ENCODE results near the gene BCR. TPM values are rescaled to one million over a fixed set of nuclear protein-coding genes. Genes with fewer than 3 reads are reported as not detected.

Gene BCR
- total and polyA plus RNA-seq, 2 of the 8 experiments (the other 6 are each of a cell fraction or from before 2014, with no cell fraction given) = 66.7 to 130 TPM

- Histone ChIP-seq H3K4me1 (replicated peaks in 1 of 4; ENCODE audit: control insufficient read depth in 3 of 4, insufficient read depth in 4 of 4, low read length in 3 of 4) (peaks cover 2 to 6% (median 3%) of the 10 kb centered on the region in 4 experiments; a peak in 4 of 7 replicates), H3K27ac (ENCODE audit: low read depth, low read length) (no peak overlapping the region), H2BK5ac (ENCODE audit: low read depth, low read length) (no peak overlapping the region), H3K23me2 (ENCODE audit: low read depth, low read length) (no peaks in the 10 kb centered on the region), H3K79me2 (ENCODE audit: control insufficient read depth in 1 of 2, insufficient read depth in 2 of 2, low read length in 2 of 2) (no peaks in the 10 kb centered on the region), H4K8ac (ENCODE audit: extremely low read depth, insufficient read depth, low read length) (no peak overlapping the region), H2BK12ac (ENCODE audit: low read depth, low read length) (no peak overlapping the region), H3K9me3 (ENCODE audit: insufficient read depth in 2 of 2, low read depth in 1 of 2, low read length in 1 of 2) (no peaks in the 10 kb centered on the region), H3K27me3 (replicated peaks in 1 of 4; ENCODE audit: control insufficient read depth in 3 of 4, extremely low read depth in 1 of 4, insufficient read depth in 3 of 4, low read length in 3 of 4) (no peaks in the 10 kb centered on the region), H2BK15ac (ENCODE audit: low read length) (no peak overlapping the region), H3K14ac (ENCODE audit: insufficient read length) (no peak overlapping the region), H4K91ac (replicated peaks; ENCODE audit: insufficient read length, low read length) (no peak overlapping the region), H3K9ac (replicated peaks in 1 of 4; ENCODE audit: extremely low read depth in 1 of 4, low read depth in 3 of 4, low read length in 3 of 4) (no peak overlapping the region), H4K5ac (ENCODE audit: insufficient read length, low read depth, low read length) (no peak overlapping the region), H2BK120ac (replicated peaks; ENCODE audit: low read depth, low read length) (no peak overlapping the region), H3K18ac (ENCODE audit: extremely low read depth, low read length) (no peak overlapping the region), H3K56ac (replicated peaks; ENCODE audit: insufficient read length, low read depth, low read length) (no peak overlapping the region), H2BK20ac (ENCODE audit: low read length) (no peak overlapping the region), H3K23ac (ENCODE audit: insufficient read length) (no peak overlapping the region), H2AFZ (ENCODE audit: low read length) (no peak overlapping the region), H4K20me1 (replicated peaks in 1 of 2; ENCODE audit: control insufficient read depth in 1 of 2, insufficient read depth in 2 of 2, low read length in 2 of 2) (no peaks in the 10 kb centered on the region), H3K4me3 (ENCODE audit: extremely low read depth in 1 of 4, insufficient read depth in 2 of 4, low read depth in 3 of 4, low read length in 4 of 4) (no peak overlapping the region), H3K4me2 (ENCODE audit: insufficient read depth in 1 of 2, low read depth in 2 of 2, low read length in 2 of 2) (no peak overlapping the region), H2AK5ac (ENCODE audit: low read depth, low read length) (no peak overlapping the region), H3K79me1 (ENCODE audit: low read depth, low read length) (no peaks in the 10 kb centered on the region), H3K36me3 (ENCODE audit: control insufficient read depth in 2 of 4, insufficient read depth in 4 of 4, low read length in 3 of 4) (no peaks in the 10 kb centered on the region), H3K4ac (replicated peaks; ENCODE audit: insufficient read length, low read depth, low read length) (no peak overlapping the region)
- FAIRE-seq (no peak), DNase-seq (ENCODE audit: low read depth in 1 of 2, low spot score in 2 of 2) (no peak)
- CTCF ChIA-PET (ENCODE audit: partially characterized antibody) = interaction anchor here (0.6 to 3.6 kb wide), 9 partner anchors 9 to 674 kb away, joined by 3 to 22 read pairs (median 4); no protein-coding TSS in a partner anchor
- 82% methylated on average over 2 of the region's 3 CpGs; no CpG with 5 or more reads in 1 of the 2 experiments for whole genome bisulfite sequencing, 2 experiments (ENCODE audit: extremely low coverage in 1 of 2, insufficient coverage in 1 of 2, insufficient read length in 1 of 2, insufficient replicate concordance in 2 of 2, low coverage in 1 of 2, low lambda C conversion rate in 2 of 2, missing lambda C conversion rate in 1 of 2)
- POLR2A ChIA-PET (ENCODE audit: partially characterized antibody) = no interaction called here
- TF ChIP-seq CBX8 (IDR thresholded peaks at IDR 0.05; ENCODE audit: borderline replicate concordance, low read depth, low read length) (no peak), FOSL1 (IDR thresholded peaks at IDR 0.05; ENCODE audit: insufficient read depth, low read depth, low read length) (no peak), SIX5 (IDR thresholded peaks at IDR 0.05; ENCODE audit: low read depth, low read length) (no peak), TAF7 (optimal IDR thresholded peaks at IDR 0.05; ENCODE audit: borderline replicate concordance, low read depth, low read length) (no peak), PHF8 (conservative IDR thresholded peaks at IDR 0.05; ENCODE audit: low read depth, low read length) (no peak), ATF3 (IDR thresholded peaks at IDR 0.05; ENCODE audit: insufficient read depth, low read depth, low read length) (no peak), ASH2L (IDR thresholded peaks at IDR 0.05; ENCODE audit: low read length) (no peak), NANOG (IDR thresholded peaks at IDR 0.05; ENCODE audit: insufficient read depth, low read depth, low read length, poor library complexity, severe bottlenecking) (no peak), GTF2F1 (IDR thresholded peaks at IDR 0.05; ENCODE audit: borderline replicate concordance, low read depth, low read length) (no peak), USF2 (IDR thresholded peaks at IDR 0.05; ENCODE audit: low read length) (no peak), SAP30 (IDR thresholded peaks at IDR 0.05; ENCODE audit: insufficient read depth, insufficient replicate concordance, low read length) (no peak), CEBPB (IDR thresholded peaks at IDR 0.05; ENCODE audit: low read depth, low read length) (no peak), POLR2AphosphoS5 (IDR thresholded peaks at IDR 0.05; ENCODE audit: low read depth, low read length) (no peak)
Measured at GRCh38 chr22:23137468-23137867, 42.8 kb upstream of the BCR start.

All from H1 (cell line).